ENCODE data around the gene DYDC1.
"Not testable (repeated sequence)": the region's sequence is repeated elsewhere in the genome, so short reads cannot be mapped to it uniquely, and the experiment has no call there.

DYDC1 gene

DNA sequence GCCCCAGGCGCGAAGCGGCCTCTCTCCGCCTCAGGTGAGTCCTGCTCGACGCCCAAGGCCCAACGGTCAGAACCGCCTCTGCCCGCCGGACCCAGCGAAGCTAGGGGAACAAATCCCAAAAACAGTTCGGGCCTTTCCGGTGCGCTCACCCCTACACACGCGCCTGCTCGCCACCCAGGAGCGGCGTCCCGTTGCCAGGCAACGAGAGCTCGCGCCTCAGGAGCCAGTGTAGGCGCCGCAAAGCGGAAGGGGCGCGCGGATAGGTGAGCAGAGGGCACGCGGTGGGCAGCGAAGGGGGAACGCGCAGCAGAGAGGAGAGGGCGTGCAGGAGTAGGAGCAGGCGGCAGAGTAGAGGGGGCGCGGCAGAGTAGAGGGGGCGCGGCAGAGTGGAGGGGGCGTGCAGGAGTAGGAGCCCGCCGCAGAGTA lies at the start of gene DYDC1, which contains the start of gene DYDC2:
Gene DYDC1, minus strand, starts transcription at position 193 of the 426 bp plus-strand sequence. CDS start 4,154 bp downstream, outside the sequence.
Gene DYDC2, plus strand, starts transcription at position 219 of the 426 bp plus-strand sequence. CDS start 5,663 bp downstream, outside the sequence.
- peak; percentile 70 for DNase-seq

DNA sequence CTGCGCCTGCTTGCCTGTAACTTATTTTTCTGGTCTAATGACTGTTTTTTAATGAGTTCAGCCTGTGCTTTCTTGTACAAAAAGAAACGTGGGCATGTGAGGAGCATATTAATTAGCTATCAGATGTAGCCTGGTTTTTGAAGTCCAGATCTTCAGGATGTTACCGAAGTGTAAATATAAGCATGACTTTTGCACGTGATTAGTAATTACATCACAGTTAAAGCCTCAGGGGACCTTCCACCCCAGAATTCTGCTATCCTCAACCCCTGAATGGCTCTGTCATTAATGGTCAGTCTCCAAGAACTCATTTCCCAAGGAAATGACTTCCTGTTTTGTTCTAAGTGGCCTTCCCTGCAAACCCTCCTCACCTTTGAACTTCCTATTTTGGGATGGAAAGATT lies 49.6 kb upstream of the DYDC1 start:
- no peak for DNase-seq

DNA sequence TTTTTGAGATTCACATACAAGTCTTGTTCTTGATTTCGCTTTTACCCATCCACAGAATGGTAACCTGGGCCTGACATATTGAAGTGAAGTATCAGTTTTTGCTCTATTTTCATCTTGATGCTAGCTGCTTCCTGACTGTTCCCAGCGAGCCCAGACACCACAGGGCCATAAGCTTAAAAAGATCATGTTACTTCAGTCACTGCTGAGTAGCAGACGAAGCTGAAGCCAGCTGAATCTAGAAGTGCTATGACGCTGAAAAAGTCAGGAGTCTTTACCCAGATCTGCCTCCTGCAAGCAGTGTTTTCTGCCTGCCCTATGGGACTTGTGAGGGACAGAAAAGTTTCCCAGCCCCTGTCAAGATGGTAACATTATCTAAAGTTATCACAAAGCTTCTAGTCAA lies 49.1 kb upstream of the DYDC1 start:
- peak; percentile 86 for DNase-seq

DNA sequence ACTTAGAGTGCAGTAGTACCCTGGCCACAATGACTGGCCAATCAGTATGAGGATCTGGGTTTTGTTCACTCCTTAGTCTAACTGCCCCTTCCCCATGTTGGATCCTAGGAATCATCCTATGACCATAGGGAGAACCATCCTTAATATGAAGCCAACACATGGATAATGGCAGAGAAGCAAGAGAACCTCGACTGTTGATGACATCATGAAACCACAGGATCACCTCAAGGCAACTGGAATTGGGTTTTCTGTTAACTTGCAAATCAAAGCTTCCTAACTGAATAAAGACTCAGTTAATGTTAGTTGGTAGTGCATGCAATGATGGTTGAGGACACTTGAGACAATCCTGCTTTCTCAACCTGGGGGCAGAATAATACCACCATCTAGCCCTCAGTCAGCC lies 48.5 kb upstream of the DYDC1 start:
- DNase-seq = no peak

DNA sequence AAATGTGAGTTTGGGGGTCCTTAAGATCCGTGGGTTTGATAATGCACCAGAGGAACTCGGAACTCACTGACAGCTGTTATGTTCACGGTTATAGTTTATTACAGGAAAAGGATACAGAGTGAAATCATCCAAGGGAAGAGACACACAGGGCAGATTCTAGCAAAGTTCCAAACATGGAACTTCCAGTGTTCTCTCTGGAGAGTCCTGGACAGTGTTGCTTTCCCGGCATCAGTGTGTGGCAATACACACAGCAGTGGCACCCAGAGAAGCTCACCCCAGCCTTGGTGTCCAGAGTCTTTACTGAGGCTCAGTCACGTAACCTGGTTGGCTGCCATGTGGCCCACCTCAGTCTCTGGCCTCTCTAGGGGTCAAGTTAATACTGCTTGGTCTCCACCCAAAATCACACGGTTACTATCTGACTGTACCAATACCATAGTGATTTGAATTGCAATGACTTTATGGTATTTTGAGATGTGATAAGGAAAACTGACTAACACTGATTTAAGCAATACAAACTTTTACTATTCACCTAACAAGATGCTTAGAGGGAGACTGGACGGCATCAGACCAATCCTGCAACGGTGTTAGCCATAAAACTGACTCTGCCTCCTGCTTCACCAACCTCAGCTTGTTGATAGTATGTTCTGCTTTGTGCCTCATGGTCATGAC lies 43.7 kb upstream of the DYDC1 start:
- DNase-seq = no peak

DNA sequence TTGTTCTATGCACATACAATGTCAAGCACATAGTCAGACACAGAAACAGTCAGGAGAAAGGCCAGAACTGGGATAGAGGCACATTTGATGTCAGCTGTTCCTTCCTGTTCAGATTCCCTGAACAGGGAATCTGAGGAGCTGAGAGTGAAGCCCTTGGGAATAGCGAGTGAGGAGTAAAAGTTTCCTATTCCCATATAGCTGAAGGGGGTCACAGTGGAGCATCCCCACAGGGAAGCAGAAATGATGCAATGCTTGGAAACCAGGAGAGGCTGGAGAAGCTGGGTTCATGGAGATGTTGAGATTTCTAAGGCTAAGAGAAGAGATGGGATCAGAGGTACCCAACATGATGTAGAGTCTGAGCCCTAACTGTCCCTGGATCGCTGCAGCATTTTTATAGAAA lies 40.5 kb upstream of the DYDC1 start:
- peak; percentile 50 for DNase-seq

DNA sequence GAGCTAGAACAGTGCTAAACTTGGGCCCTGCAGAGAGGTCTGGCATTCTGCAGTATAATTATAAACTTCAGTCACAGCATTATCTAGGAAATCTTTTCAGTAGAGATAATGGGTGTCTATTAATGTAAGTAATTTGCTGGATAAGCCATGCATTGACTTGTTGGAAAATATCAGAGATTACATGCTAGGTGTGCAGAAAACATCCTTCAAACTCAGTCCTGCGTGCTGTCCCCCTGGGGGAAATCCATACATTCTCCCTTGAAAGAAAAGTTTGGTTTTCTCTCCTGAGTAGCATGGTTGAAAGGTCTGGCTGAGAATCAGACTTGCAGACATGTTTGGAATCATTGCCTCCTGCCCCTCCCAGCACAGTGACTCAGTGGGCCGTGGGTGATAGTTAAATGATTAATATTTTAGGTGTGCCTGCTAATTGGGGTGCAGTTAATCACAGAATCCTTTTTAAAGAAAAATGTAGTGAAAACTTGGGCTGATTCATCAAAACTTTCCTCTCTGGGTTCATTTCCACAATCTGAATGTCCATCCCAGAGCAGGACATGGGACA lies 37.9 kb upstream of the DYDC1 start:
- no peak for DNase-seq

DNA sequence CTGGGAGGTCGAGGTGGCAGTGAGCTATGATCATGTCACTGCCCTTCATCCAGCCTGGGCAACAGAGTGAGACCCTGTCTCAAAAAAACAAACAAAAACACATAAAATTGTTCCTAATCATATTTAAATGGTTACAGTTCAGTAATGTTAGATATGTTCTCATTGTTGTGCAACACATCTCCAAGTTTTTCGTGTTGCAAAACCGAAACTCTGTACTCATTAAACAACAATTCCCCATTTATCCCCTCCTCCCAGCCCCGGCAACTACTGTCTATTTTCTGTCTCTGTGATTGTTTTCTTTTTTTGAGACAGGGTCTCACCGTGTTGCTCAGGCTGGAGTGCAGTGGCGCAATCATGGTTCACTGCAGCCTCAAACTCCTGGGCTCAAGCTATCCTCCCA lies 35.7 kb upstream of the DYDC1 start:
- DNase-seq = no peak

DNA sequence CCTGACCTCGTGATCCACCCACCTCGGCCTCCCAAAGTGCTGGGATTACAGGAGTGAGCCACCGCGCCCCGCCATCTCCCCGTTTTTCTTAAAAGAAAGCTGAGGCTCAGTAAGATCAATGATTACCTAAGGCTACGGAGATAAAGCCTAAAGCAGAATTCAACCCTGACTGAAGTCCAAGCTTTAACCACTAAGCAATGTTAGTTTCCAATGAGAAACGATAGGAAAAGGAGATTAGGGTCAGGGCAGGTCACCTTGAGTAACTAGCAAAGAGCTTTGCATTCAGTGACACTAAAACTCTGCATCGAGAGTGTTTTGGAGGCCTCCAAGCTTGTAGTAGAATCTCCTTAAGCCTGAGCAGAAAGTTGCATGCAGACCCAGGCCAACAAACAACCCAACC lies 34.2 kb upstream of the DYDC1 start:
- DNase-seq = no peak

DNA sequence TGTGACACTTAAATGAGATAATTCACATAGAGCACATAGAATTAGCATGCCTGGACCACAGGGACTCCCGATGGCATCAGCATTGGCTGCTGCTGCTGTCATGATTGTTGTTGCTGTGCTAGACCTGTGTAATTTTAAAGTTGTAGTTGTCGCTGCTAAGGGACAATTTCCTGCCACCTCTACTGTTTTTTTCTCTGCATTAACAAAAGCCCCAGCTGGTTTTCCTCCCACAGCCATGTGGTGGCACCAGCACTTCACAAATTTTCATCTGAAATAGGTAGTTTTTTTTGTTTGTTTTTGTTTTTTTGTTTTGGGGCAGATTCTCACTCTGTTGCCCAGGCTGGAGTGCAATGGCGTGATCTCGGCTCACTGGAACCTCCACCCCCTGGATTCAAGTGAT lies 26.4 kb upstream of the DYDC1 start:
- peak; percentile 60 for DNase-seq

DNA sequence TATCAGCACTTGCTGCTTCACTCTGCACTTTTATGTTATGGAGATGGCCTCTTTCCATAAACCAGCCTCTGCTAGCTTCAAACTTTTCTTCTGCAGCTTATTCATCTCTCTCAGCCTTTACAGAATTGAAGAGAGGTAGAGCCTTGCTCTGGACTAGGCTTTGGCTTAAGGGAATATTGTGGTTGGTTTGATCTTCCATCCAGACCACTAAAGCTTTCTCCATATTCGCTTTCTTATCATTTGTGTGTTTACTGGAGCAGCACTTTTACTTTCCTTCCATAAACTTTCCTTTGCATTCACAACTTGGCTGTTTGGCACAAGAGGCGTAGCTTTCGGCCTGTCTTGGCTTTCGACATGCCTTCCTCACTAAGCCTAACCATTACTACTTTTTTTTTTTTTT lies 23.6 kb upstream of the DYDC1 start:
- DNase-seq = no peak

DNA sequence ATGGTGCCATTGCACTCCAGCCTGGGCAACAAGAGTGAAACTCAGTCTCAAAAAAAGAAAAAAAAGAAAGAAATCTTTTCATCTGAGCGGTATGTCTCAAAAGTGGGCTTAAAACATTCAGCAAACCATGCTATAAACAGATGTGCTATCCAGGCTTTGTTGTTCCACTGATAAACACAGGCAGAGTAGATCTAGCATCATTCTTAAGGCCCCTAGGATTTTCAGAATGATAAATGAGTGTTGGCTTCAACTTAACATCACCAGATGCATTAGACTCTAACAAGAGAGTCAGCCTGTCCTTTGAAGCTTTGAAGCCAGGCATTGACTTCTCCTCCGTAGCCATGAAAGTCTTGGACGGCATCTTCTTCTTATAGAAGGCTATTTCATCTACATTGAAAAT lies 23.1 kb upstream of the DYDC1 start:
- no peak for DNase-seq

DNA sequence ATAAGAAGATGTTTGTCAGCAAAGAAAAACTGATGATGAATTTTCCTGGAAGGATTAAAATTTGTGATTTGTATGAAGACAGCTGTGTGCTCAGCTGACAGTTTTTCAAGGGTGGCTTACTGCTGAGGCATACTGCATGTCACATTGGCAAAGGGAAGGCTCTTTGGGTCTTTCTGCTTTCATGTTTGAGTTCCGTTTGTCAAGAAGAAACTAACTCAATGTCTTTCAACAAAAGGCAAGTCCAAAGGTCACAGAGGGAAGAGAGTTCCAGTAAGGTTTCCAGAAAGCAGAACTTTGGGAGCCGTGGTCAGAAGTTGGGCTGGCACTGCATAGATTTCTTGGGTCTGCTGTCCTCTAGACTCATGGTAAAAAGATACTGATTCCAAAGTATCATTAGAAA lies 16.9 kb upstream of the DYDC1 start:
- no peak for DNase-seq

DNA sequence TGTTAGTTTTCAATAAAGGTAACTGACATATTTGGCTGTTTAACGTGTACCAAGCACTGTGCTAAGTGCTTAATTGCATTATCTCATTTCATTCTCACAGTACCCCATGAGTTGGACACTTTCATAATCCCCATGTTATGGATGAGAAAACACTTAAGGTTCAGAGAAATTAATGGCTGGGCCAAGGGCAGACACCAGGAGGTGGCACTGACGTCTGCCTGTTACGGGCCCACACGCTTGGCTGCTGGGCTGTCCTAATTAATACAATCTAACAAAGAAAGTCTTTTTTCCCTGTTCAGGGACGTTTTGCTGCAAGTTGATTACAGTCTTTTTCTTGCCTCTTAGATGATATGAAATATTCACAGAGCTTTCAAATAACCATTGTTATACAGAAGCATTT lies 16.1 kb upstream of the DYDC1 start:
- no peak for DNase-seq

DNA sequence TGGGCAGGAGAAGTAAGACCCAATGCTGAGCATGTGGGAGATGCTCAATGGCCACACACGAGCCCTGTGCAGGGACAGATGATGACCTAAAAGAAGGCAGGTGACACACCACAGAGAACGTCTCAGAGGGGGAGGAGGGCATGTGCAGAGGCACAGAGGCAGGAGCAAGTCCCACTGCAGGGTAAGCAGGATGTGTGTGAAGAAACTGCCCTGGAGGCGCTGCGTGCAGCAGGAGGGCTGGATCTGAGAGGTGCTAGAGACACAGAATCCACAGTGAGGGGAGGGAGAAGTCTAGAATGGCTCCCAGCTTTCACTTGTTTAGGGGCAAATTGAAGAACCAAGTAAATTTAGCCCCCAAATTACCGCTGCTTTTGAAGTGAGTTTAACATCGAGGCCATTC lies 14.9 kb upstream of the DYDC1 start:
- DNase-seq = no peak

DNA sequence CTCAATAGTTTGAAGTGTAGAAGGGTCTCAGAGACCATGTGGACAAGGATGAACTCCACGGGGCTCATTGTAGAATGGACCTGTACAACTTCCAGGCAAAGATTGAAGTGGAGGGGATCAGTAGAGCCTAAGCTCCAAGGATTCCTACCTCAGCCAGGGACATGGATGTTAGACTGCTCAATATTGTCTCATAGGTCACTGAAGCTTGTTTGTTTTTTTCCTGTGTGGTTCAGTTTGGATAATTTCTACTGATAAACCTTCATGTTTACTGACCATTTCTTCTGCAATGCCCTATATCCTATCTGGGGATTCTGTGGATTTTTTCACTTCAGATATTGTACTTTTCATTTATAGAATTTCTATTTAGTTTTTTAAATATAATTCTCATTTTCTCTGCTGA lies 9.0 kb upstream of the DYDC1 start:
- DNase-seq = no peak

DNA sequence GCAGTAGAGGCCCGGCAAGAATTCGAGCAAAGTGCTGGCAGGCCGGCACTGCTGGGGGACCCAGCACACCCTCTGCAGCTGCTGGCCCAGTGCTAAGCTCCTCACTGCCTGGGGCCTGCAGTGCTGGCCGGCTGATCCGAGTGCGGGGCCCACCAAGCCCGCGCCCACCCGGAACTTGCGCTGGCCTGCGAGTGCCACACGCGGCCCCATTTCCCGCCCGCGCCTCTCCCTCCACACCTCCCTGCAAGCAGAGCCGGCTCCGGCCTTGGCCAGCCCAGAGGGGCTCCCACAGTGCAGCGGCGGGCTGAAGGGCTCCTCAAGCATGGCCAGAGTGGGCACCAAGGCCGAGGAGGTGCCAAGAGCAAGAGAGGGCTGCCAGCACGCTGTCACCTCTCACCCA lies 3.1 kb upstream of the DYDC1 start:
- DNase-seq = no peak

DNA sequence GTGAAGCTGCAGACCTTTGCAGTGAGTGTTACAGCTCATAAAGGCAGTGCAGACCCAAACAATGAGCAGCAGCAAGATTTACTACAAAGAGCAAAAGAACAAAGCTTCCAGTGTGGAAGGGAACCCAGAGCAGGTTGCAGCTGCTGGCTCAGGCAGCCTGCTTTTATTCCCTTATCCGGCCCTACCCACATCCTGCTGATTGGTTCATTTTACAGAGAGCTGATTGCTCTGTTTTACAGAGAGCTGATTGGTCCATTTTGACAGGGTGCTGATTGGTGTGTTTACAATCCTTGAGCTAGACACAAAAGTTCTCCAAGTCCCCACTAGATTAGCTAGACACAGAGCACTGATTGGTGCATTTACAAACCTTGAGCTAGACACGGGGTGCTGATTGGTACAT lies 2.4 kb upstream of the DYDC1 start:
- not testable (repeated sequence) for DNase-seq

DNA sequence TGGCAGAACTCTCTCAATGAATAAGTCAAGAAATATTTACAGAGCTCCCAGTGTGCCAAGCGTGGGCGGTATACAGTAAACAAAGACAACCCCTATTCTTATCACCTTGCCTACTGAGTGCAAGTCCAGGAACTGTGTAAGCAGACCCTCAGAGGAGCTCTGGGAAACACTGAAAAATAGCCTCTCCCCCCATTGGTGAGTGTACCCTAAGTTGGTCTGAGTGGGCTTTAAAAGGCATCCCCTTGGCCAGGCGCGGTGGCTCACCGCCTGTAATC lies 1.2 kb upstream of the DYDC1 start:
- no peak for DNase-seq

DNA sequence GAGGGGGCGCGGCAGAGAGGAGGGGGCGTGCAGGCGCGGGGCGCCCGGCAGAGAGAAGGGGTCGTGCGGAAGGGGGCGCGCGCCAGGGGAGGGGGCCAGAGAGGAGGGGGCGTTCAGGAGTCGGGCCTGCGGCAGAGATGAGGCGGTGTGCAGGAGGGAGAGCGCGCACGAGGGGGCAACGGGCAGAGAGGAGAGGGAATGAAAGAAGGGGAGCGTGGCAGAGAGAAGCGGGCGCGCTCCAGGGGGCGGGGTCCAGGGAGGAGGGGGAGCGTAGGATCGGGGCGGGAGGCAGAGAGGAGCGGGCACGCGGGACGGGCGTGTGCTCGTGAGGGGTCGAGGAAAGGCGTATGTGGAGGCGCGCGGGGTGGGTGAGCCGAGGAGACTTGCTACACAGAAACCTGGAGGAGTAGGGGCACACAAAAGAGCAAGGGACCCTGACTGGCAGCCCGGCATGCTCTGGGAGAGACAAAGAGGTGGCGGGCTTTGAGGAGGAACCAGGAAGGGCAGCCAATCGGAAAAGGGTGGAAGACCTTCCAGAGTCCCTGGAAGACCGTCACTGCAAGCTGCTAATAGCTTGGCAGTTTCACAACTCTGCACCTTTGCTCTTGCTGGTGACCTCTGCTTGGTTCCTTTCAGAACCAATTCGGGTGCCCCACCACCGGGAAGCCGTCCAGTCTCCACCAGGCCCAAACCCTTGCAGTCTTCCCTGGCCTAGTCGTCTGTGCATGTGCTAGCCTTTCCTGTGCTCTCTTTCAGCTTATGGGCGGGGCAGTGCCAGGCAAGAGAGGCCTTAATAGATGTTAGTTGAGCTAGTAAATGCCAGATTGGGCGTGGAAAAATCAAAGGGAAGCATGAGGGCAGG lies 665 bp upstream of the DYDC1 start:
- DNase-seq = peak; percentile 47

DNA sequence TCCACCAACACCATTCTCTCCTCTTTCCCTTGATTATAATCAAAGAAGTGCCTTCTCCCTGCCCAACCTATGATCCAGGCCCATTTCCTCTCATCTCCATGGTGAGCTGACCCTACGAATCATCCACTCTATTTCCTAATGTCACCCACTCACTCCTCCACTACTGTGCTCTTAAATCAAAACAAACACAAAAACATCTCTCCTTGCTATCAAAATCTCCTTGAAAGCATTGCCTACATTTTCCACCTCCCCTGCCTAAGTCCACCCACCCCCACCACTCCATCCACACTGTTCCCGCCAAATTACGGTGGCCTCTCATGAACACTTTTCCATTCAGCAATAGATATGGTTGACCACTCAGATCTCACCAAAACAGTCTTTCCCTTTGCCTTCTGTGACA lies 5.3 kb downstream of the DYDC1 start:
- no peak for DNase-seq

DNA sequence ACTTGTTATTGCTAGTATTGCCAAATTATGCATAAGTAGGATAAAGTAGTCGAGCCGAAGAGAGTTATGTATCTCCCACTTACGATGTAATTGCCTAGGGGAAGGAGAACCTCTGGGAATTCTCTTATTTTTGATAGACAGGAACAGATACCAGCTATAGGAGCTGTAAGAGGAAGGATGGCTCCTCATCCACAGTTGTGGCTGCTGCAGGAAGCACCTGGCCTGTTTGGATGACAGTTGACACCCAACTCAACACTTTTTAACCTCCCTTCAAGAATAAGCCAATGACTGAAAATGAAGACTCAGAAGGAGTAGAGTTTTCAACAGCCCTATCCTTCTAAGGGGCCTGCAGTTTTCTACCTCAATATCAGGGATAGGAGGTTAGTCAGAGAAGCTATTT lies 6.3 kb downstream of the DYDC1 start:
- DNase-seq = no peak

DNA sequence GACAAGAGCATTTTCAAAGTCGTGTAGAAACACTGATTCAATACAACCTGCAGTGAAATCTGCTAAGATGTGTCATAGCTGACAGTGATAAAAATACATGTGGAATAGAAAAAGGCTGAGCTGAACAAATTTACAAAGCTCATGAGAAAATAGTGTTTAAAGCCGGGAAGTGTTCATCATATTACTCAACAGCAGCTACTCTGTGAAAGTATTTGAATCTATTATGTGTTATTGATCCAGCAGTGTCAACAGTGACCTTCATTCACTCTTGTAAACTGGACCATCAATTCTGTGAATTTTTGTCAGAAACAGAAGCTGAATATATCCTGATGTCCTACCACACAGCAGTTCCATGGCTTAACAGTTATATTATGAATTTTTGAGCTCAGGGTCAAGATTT lies 11.6 kb downstream of the DYDC1 start:
- no peak for DNase-seq

DNA sequence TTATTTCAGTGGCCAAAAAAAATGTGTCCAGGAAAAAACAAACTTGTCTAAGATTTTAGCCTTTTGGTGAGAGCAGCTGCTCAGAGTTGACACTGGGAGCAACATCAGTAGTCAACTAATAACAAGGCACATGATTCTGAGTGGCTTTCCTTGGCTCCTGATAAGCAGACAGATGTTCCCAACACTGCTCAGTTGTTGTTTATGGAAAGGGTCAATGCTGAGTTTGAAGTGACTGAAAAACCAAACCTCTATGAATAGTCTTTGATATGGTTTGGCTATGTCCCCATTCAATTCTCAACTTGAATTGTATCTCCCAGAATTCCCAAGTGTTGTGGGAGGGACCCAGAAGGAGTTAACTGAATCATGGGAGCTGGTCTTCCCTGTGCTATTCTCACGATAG lies 12.3 kb downstream of the DYDC1 start:
- peak; percentile 28 for DNase-seq
